Inflammatory macrophage treated with lipopolysaccharide for 4 hours (primary cell): Measurements from ENCODE around the gene UQCRC1.
A peak's percentile ranks its signal among the peaks of the same experiment; 100 is the strongest.

Source experiments
- DNase-seq: peaks from one replicate; pipeline ENCODE4 v3.0.0-alpha.2; 2020

The UQCRC1 gene

DNA sequence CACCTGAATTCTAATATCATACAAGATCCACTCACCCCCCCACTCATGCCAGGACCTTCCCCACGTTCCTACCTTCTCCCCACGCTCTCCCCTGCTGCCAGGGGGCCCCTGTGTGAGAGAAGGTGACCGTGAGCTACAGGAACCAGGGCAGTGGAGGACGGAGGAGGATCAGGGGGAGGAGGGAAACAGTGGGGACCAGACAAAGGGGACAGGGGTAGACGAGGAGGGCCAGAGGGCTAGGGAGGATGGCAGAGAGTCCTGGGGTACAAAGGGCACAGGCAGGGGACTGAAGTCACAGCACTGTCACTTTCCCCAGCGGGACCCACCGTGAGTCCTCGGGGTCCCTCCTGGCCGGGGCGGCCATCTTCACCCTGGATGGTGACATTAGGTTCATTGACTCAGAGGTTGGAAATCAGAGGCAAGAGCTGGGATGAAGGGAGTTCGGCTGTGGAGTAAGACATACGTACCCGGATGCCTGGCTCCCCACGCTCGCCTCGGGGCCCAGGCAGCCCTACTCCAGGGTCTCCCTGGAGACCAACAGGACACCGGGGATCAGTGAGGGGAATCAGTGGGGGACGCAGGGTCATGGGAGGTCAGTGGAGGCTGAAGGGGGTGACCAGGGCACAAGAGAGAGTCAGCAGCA lies 39.5 kb downstream of the UQCRC1 start:
- no peak for DNase-seq

DNA sequence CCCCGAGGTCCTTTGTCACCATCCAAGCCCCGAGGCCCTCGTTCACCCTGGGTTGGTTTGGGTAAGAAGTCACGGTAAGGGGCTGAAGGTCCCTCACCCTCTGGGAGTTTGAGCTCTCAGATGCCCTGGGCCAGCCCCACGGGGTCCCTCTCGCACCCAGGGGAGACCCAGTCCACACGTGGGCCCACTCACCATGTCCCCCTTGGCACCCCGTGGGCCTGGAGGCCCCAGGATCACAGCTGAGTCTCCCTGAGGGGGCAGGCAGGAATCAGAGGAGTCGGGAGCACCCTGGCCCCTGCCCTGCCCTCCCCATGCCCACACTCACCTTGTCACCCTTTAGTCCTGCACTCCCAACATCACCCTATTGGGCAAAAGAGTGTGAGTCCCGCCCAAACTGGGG lies 40.0 kb downstream of the UQCRC1 start:
- no peak for DNase-seq

DNA sequence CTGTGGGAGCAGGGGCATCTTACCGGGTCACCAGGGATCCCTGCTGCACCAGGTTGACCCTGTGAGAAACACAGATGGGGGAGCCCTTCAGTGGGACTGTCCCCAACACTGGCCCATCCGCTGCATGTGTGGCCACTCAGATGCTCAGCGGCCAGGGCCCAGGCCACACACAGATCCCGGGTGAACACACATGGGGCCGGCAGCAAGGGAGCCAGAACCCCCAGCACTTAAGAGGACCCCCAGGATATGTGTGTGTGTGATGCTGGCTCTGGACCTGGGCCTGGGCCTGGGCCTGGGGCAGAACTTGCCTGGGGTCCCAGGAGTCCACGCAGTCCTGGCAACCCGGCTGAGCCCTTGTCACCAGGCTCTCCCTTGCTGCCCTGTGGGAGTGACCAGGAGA lies 41.0 kb downstream of the UQCRC1 start:
- DNase-seq: no peak

DNA sequence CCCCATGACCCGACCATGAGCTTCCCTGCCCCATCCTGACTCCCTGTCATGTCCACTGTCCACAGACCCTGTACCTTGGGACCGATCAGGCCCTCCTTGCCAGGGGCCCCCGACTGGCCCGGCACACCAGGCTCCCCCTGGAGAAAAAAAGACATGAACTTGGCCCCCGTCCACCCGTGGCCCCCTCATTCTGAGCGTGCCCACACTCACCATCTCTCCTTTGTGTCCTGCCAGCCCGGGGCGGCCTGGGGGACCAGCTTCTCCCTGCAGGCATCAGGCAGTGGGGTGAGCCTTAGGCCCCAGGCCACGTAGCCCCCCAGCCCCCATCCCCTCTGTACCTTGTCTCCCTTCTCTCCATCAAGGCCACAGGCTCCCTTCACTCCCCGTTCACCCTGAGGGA lies 41.9 kb downstream of the UQCRC1 start:
- no peak for DNase-seq

DNA sequence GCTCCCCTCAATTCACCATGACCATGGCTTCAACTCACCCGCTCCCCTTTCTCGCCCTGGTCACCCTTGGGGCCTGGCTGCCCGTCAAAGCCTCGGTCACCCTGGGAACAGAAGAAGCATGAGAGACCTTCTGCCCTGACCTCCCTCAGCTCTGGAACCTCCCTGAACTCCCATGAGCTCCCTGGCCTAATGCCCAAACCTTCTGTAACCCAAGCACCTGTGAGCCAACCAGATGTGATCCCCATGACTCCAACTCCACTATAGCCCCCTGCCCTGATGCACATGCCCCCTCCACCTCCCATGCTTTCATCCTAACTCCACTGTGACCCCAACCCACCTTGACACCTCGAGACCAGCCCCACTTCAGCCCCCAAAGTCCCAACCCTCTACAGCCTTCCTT lies 42.4 kb downstream of the UQCRC1 start:
- DNase-seq: no peak

DNA sequence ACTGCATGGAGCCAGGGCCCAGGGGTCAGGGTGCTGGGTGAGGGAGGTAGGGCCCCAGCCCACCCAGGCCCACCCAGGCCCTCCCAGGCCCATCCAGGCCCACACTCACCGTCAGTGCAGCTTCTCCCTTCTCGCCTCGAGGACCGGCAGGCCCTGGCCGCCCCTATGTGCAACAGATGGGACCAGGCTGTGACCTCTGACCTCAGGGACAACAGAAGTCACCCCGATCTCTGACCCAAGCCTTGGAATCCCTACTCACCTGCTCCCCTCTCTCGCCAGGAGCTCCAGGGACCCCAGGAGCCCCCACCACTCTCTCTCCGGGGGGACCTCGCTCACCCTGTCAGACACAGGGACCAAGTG lies 43.1 kb downstream of the UQCRC1 start:
- no peak for DNase-seq

DNA sequence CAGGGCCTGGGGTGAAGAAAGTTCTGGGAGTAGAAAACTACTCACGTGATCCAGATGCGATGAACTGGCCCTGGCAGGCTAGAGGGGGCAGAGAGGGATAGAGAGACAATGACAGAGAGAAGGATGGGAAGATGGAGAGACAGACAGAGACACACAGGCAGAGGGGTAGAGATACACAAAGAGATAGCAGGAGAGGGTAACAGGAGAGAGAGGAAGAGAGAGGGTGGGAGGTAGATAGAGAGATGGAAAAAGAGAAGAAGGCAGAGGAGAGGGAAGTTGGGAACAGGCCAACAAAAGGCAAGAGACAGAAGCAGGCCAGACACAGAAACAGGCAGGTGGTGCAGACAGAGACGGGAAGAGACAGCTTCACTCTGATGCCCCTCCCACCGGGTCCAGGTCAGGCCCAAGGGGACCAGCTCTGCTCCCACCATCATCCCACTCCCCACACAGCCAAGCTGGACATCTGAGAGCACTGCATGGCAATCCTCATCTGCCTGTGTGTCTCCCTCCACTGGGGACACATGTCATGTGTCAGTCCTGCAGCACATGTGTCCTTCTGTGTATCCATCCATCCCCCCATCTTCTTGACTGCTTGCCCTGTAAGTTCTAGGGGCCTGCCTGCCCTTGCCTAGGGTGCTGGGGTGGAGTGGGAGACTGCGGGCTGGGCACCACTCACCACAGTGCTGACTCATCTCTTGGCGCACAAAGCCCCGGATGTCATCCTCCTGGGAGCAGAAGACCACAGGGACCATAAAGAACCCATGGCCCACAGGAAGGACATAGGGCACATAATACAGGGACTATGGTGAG lies 43.6 kb downstream of the UQCRC1 start:
- peak; percentile 50 for DNase-seq

DNA sequence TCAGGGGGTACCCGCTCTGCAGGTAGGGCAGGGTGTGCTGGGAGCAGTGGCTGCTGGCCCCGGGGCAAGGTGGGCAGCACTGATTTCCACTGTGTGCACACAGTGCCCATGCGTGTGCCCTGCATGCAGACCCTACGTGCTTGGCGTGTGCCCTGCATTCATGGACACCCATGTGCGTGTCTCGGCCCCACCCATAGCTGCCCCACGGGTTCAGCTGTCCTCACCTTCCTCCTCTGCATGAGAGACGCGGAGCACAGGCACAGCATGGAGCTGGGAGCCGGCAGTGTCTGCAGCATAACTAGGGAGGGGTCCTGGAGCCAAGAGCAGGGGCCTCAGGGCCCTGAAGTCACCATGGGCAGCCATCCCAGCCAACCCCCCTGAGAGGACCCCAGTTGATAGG lies 44.3 kb downstream of the UQCRC1 start:
- DNase-seq: no peak

DNA sequence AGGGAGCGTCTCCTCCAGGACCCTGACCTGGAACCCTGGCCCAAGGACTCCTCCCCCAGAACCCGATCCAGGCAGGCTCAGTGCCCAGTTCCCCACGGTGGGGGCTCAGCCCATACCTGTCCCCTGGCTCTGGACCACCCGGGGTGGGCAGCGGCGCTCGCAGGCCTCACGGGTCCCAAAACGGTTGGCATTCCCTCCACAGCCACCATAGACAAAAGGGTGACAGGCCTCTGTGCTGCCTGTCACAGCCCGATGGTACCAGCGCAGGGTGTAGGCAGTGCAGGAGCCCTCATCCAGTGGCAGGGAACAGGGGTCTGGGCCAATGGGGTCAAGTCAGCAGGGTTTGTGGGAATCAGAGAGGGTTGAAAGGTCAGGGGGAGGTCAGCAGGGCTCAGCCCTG lies 44.8 kb downstream of the UQCRC1 start:
- DNase-seq: no peak

DNA sequence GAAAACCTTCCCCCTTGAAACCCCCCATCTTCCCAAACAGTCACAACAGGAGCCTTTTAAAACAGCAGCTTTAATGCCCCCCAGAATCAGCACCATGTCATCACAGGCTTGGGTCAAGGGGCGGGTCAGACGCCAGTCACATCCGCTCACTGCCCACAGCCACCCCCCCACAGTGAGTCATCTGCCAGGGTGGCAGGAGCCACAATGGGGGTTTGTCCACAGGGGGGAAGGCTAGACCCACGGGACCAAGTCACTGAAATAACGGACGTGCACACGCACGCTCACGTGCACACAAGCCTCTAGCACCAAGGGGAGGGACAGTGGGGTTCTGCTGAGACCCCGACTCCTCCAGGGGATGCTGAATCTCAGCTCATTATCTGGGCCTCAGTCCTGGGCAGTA lies 45.4 kb downstream of the UQCRC1 start:
- DNase-seq: peak; percentile 93

DNA sequence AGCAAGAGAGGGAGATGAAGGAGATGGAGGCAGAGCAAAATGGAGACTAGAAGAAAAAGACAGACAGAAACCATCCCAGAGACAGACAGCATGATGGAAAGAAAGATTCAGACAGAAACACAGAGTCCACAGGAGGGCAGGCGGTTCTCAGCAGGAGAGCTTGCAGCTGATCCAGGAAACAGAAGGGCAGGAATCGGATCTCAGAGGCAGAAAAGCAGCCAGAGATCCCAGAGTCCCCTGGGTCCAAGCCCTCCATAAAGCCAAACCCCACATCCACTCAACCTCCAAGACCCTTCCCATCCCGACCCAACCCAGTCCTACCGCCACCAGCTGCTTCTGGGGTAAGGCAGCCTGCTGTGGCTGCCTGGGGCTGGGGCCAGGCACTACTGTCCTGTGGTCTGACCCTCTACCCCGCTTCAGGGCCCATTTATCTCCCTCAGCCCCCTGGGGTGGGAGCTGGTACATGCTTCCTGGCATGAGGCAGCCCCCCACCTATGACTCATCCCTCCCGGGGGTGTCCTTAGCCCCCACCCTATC lies 46.0 kb downstream of the UQCRC1 start, which contains the start of gene UCN2:
Gene UCN2 (minus strand): TSS at position 400 of the 537 bp plus-strand sequence. CDS start 657 bp downstream, outside the sequence.
- DNase-seq: no peak

DNA sequence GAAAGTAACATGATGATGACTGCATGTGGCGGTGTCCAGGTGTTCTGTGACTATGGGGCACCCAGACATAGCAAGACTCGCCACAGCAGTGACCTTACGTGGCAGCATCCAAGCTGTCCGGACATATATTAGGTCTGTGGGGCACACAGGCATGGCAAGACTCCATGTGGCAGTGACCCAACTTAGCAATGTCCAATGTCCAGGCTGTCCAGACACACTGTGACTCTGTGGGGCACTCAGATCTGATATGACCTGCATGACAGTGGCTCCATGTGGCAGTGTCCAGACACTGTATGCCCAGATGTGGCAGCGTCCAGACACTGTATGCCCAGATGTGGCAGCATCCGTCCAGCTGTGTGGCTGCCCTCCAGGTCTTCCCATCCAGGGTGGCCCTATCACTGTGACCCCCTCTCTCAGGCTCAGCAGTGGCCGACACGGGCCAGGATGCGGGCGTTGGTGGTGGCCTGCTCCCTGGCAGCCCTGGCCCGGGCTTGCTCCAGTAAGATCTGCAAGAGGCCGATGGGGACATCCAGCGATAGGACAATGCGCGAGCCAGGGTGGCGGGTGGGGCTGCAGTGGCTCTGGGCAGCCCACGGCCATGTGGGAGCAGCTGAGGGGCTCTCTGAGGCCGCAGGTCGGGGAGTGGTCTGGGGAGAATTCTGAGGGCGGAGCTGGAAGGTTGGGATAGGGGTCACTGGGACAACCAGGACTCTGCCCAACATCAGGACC lies 46.9 kb downstream of the UQCRC1 start:
- DNase-seq: no peak

DNA sequence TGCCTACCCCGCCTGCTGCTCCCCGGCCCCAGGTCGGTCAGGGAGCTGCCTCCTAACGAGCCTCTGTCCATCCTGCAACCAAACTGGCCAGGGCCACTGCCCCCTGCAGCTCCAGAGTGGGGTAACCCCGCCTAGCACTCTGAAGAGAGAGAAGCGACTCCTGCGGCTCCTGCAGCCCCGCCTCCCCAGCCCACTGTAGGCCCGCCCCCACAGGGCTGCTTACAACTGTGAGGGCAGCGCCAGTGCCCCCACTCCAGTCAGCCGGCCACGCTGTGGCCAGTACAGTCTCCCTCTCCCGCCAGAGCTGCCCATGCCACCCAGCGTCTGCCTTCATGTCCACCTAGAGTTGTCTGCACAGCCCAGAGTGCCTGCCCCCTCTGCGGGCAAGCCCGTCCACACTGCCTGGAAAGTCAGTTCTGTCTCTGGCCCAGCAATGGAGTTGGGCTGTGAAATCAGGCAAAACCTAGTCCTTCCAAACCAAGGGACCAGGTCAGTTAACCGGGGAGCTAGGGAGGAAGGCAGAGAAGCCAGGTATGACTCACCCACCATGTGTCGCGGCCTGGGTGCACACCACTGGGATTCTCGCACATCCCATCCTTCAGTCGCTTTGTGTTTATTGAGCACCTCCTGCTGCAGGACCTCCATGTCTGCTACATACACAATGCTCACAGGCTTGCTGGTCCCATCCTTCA lies 48.3 kb downstream of the UQCRC1 start:
- peak; percentile 67 for DNase-seq

DNA sequence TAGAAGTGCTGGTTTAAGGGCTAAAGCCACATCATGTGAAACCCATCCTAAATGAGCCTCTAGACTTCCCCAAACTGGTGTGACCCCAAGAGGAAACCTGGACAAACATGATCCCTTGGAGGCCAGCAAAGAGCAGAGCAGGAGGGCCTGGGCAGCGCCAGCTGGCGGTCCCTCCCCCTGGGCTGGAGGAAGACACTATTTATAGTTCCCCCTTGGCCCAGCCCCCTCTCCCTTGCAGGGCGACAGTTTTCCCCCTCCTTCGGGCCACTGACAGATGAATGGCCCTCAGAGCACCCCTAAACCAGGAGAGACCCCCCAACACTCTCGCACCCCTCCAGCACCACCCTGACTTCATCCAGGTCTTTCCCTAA lies 48.8 kb downstream of the UQCRC1 start:
- DNase-seq: no peak

DNA sequence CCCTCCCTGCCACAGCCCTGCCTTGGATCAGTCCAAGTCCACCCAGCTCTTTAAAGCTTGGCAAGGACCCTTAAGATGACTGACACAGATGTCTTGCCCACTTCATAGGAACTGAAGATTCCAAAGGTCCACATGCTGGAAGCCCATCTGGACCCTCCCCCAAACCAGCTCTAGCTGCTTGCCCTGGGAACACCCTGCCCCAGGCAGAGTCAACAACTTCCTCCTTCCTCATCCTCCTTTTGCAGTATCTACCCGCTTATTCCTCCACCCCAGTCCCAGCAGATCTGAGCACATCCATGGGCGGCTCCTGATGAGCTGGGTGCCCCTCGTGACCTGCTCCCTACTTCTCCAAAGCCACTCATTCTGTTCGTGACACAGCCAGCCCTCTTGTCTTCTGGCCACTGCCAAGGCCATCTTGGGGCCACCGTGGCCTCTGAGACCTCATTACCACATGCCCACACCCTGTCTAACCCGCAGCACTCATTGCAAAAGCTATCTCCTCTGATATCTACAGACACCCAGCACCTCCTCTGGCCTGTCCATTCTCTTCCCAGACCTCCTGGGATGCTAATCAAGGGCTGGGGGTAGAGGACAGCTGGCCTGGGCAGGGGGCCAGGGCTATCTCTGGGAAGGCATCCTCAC lies 50.8 kb downstream of the UQCRC1 start:
- DNase-seq: peak; percentile 96

DNA sequence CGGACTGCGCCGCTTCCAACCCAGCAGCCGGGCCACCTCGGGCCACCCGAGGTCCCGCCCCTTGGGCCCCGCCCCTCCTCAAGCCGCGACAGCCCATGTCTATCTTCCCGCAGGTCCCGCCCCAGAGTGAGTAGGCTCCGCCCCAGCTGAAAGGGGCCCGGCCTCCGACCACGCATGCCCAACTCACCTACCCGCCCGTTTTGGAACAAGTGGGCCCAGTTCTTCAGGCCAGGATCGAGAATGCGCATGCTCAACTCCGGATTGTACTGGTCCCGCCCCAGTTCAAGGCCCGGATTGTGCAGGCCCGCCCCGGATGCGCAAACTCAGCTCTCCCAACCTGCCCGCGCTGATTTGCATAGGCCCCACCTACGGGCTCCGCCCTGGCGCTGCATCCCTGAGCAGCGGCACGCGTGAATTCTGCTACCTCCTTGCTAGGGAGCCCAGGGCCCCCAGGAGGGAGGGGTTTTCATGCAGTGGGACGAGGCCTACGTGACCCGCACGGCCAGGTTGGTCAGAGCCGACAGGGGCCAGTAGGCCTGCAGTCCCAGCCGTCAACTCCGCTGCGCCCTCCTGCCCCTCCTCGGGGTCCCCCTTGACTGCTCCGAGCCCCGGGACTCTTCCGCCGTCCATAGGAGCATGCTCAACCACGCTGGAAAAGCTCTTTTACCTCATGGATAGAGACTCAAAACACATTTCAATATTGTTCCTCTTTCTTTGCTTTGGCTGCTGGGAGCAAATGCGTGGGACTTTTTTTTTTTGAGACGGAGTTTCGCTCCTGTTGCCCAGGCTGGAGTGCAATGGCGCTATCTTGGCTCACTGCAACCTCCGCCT lies 52.4 kb downstream of the UQCRC1 start, which contains the start of gene PFKFB4:
Gene PFKFB4 (minus strand): TSS at position 8 of the 831 bp plus-strand sequence. CDS start 26 bp downstream, outside the sequence.
- peak; percentile 99 for DNase-seq

DNA sequence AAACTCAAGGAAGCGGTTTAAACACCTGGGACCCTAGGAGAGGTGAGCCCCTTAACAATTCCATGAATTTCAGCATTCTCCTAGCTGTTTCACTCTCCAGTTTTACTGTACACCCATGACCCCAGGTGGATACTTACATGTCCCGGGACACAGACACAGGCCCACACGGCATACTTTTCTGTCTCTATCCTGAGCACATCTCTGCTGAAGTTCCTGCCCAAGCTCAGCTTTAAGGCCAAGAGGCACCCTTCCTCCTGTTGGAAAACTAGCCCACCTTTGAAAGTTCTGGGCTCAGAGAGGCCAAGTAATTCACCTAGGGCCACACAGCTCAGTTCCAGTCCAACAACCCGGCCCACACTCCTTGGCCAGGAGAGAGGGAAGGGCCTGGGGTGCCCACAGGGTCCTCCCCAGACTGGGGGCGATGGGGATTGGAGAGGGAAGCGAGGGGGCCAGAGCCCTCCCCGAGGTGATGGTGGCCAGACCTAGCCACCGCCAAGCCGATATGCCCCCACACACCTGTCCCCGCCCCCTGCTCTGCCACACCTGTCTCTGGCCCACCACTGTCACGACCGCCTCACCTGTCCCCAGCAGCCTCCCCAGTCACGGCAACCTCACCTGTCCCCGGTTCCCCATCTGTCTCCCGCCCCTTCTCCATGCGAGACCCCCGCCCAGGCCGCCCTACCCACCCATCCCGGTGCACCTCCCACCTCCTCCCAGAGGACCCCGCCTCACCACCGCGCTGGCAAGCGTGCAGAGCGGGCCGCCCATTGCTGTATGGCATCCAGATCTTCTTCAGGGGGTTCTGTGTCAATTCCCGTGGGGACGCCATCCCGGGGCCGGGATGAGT lies 53.3 kb downstream of the UQCRC1 start:
- DNase-seq: no peak

DNA sequence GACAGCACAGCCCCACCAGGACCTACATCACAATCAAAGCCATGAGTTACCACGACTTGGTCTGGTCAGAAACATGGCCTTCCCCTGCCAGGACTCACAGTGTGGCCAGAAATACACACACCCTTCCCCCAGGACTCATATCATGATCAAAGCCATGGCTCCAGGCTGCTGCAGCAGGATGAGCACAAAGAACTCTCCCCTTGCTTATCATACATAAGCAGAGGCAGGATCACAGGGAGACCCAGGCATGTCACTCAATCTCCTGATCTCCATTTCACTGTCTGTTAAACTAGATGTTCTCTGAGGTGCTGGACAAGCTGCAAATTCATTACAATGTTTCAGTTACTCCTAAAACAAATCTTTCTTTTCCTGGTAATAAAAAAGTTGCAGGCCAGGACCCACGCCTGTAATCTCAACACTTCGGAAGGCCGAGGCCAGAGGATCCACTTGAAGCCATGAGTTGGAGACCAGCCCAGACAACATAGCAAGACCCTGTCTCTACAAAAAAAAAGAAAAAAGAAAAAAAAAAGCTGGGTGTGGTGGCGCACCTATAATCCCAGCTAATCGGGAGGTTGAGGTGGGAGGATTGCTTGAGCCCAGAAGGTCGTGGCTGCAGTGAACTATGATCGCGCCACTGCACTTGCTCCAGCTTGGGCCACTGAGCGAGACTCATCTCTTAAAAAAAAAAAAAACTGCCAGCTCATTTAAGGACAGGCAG lies 54.1 kb downstream of the UQCRC1 start:
- DNase-seq: no peak
